ENCODE data around the gene PALD1. TPM values are rescaled to one million over a fixed set of nuclear protein-coding genes. Genes with fewer than 3 reads are reported as not detected.

The PALD1 gene
- total RNA-seq, 1 donor from 2014 or later = 9.6 TPM

DNA sequence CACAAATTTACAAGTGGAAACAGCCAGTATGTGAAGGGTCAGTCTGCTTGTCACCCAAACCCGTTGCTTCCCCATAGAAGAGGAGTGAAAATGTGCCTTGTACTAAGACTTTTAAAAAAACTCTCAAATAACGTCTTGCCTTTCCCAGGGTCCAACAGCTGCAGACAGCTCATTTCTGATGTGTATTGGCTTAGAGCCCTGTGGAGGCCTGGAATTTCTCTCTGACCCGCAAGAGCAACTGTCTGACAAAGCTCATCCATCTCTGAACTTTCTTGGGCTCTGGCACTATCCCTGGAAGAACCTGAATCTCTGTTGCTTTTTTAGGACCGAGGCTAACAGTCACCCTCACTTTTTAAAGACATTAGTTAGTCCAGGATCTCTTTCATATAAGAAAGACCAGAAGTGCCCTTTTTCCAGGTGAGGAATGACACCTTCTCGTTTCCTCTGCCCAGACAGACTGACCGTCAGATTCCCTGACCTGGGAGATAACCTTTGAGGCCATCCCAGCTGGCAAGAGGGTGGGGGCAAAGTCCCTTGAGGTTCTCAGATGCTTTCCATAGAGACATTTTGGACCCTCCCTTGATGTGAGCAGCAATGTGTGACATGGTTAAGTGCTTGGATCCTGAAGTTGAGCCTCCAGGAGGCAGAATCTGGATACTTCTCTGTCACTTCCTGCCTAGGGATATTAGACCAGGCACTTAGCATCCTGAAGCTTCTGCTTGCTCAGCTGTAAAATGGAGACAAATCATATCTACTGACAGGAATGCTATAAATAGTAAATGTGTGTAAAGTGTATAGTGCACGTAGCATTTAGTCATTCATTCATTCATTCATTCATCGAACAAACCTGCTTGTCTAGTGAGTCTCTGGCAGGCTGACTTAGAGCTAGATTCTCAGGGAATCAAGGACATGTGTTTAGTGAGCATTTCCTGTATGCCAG, 32.6 kb upstream of the PALD1 start:
- TF ChIP-seq, protein P1, sequence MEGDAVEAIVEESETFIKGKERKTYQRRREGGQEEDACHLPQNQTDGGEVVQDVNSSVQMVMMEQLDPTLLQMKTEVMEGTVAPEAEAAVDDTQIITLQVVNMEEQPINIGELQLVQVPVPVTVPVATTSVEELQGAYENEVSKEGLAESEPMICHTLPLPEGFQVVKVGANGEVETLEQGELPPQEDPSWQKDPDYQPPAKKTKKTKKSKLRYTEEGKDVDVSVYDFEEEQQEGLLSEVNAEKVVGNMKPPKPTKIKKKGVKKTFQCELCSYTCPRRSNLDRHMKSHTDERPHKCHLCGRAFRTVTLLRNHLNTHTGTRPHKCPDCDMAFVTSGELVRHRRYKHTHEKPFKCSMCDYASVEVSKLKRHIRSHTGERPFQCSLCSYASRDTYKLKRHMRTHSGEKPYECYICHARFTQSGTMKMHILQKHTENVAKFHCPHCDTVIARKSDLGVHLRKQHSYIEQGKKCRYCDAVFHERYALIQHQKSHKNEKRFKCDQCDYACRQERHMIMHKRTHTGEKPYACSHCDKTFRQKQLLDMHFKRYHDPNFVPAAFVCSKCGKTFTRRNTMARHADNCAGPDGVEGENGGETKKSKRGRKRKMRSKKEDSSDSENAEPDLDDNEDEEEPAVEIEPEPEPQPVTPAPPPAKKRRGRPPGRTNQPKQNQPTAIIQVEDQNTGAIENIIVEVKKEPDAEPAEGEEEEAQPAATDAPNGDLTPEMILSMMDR (IDR thresholded peaks at IDR 0.05) = no peak
- TF ChIP-seq EZH2 (IDR thresholded peaks at IDR 0.05) (no peak), EZH2phosphoT487 (IDR thresholded peaks at IDR 0.05) (no peak)
- no peak overlapping the region for H3K4me2 ChIP-seq
- no peaks in the 10 kb centered on the region for H3K9me3 ChIP-seq (ENCODE audit: low read depth)
- H3K4me3 ChIP-seq = no peak overlapping the region
- no peak overlapping the region for H3K9ac ChIP-seq
- no peak overlapping the region for H2AFZ ChIP-seq (replicated peaks)
- H3K4me3 Mint-ChIP-seq = no peak overlapping the region
- H3K27ac Mint-ChIP-seq = no peak overlapping the region
- no peaks in the 10 kb centered on the region for H3K36me3 ChIP-seq
- H4K20me1 ChIP-seq (ENCODE audit: low read depth) = peaks cover 15% of the 10 kb centered on the region
- no peak for DNase-seq (ENCODE audit: low spot score)
- H3K4me1 ChIP-seq = peaks cover 3% of the 10 kb centered on the region
- H3K79me2 ChIP-seq (ENCODE audit: low read depth) = no peaks in the 10 kb centered on the region
- H3K27me3 ChIP-seq = peaks cover 52% of the 10 kb centered on the region
- H3K27ac ChIP-seq = no peak overlapping the region
- H3K36me3 Mint-ChIP-seq = no peaks in the 10 kb centered on the region
- H3K4me1 Mint-ChIP-seq = peaks cover 13% of the 10 kb centered on the region
- peaks cover 28% of the 10 kb centered on the region for H3K27me3 Mint-ChIP-seq (ENCODE audit: insufficient read depth, low read depth)
- peaks cover 15% of the 10 kb centered on the region for H3F3A ChIP-seq (ENCODE audit: low read depth)
- H3K9me3 Mint-ChIP-seq = no peaks in the 10 kb centered on the region

DNA sequence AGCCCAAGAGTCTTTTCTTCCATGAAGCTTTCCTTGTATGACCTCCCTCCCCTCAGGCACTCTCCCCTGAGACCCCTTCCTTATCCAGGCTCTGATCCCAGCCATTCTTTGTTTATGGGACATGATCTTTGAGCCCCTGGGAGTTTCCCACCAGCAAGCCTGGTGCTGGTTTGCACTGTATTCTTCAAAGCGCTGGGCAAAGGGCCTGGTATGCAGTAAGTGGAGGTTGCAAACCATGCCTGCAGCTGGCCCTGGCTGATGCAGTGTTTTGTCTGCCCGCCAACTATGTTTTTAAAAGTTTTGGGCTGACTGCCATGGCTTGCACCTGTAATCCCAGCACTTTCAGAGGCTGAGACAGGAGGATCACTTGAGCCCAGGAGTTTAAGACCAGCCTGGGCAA, 30.3 kb upstream of the PALD1 start:
- TF ChIP-seq EZH2phosphoT487 (IDR thresholded peaks at IDR 0.05) (no peak), EZH2 (IDR thresholded peaks at IDR 0.05) (no peak)
- TF ChIP-seq, protein P1 (IDR thresholded peaks at IDR 0.05) = no peak
- no peak overlapping the region for H3K4me3 Mint-ChIP-seq
- Histone ChIP-seq H3K36me3 (no peaks in the 10 kb centered on the region), H2AFZ (replicated peaks) (no peak overlapping the region), H3K27me3 (peaks cover 36% of the 10 kb centered on the region), H3K9me3 (ENCODE audit: low read depth) (no peaks in the 10 kb centered on the region), H3K4me2 (no peak overlapping the region), H4K20me1 (ENCODE audit: low read depth) (no peaks in the 10 kb centered on the region), H3K9ac (no peak overlapping the region), H3F3A (ENCODE audit: low read depth) (peaks cover 5% of the 10 kb centered on the region), H3K27ac (no peak overlapping the region), H3K79me2 (ENCODE audit: low read depth) (no peaks in the 10 kb centered on the region), H3K4me3 (no peak overlapping the region), H3K4me1 (no peaks in the 10 kb centered on the region)
- DNase-seq (ENCODE audit: low spot score) = no peak
- H3K4me1 Mint-ChIP-seq = peaks cover 10% of the 10 kb centered on the region
- H3K9me3 Mint-ChIP-seq = no peaks in the 10 kb centered on the region
- peaks cover 10% of the 10 kb centered on the region for H3K27me3 Mint-ChIP-seq (ENCODE audit: insufficient read depth, low read depth)
- no peaks in the 10 kb centered on the region for H3K36me3 Mint-ChIP-seq
- H3K27ac Mint-ChIP-seq = no peak overlapping the region

DNA sequence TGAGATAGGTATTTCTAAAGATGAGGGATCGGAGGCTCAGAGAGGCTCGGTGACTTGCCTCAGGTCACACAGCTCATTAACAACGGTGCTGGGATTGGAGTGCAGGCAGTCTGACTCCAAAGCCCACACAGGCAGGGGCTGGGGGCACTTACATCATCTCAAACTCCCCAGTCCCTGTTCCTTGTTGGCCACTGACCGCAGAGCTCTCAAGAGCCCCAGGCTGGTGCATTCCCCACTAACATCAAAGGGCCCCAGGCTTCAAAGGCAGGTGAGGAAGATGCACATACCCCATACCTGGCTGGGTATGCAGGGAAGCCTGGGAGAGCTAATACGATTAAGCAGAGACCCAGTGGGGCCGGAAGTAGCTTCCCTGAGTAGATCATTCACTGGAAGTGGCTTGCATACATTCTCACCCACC, 23.3 kb upstream of the PALD1 start:
- Histone ChIP-seq H3K4me3 (no peak overlapping the region), H3K9me3 (ENCODE audit: low read depth) (no peaks in the 10 kb centered on the region), H3K79me2 (ENCODE audit: low read depth) (no peaks in the 10 kb centered on the region), H3K4me1 (peaks cover 26% of the 10 kb centered on the region), H3F3A (ENCODE audit: low read depth) (peaks cover 32% of the 10 kb centered on the region), H3K27me3 (peaks cover 76% of the 10 kb centered on the region), H3K9ac (no peak overlapping the region), H3K36me3 (no peaks in the 10 kb centered on the region), H2AFZ (replicated peaks) (no peak overlapping the region), H3K27ac (no peak overlapping the region), H3K4me2 (no peak overlapping the region), H4K20me1 (ENCODE audit: low read depth) (peaks cover 25% of the 10 kb centered on the region)
- Mint-ChIP-seq H3K4me1 (peaks cover 32% of the 10 kb centered on the region), H3K36me3 (no peaks in the 10 kb centered on the region), H3K9me3 (no peaks in the 10 kb centered on the region), H3K27ac (no peak overlapping the region), H3K4me3 (no peak overlapping the region), H3K27me3 (ENCODE audit: insufficient read depth, low read depth) (peaks cover 30% of the 10 kb centered on the region)
- DNase-seq (ENCODE audit: low spot score) = no peak
- TF ChIP-seq, protein P1 (IDR thresholded peaks at IDR 0.05) = no peak
- TF ChIP-seq EZH2phosphoT487 (IDR thresholded peaks at IDR 0.05) (no peak), EZH2 (IDR thresholded peaks at IDR 0.05) (no peak)

All from neural progenitor cell (in vitro differentiated cells).